ENCODE data around the gene SULT6B1. TPM values are rescaled to one million over a fixed set of nuclear protein-coding genes. Genes with fewer than 3 reads are reported as not detected.

SULT6B1 gene
- not detected for total RNA-seq

- Histone ChIP-seq H3K27ac (no peak within 1 kb of the TSS), H3K9me3 (no peaks in the 10 kb centered on the region), H3K4me3 (no peak within 1 kb of the TSS), H3K4me1 (no peaks in the 10 kb centered on the region), H3K27me3 (no peaks in the 10 kb centered on the region), H3K36me3 (no peaks in the 10 kb centered on the region)
- TF ChIP-seq CTCF (IDR thresholded peaks at IDR 0.05), result no peak
- no peak for DNase-seq (ENCODE audit: low spot score)
Observed at GRCh38 chr2:37188570-37188969, at the start of gene SULT6B1. TSS of gene SULT6B1 (minus strand) at chr2:37188670. CDS start at chr2:37188640, 30 bp downstream.

- Histone ChIP-seq H3K27me3 (no peaks in the 10 kb centered on the region), H3K27ac (peak overlapping the region; percentile 88 to 93), H3K9me3 (no peaks in the 10 kb centered on the region), H3K4me3 (peak overlapping the region; percentile 75 to 86), H3K36me3 (peaks cover 14% of the 10 kb centered on the region), H3K4me1 (peaks cover 0 to 37% of the 10 kb centered on the region in 2 donors)
- TF ChIP-seq CTCF (IDR thresholded peaks at IDR 0.05), result no peak
- no peak for DNase-seq (ENCODE audit: low spot score)
Observed at GRCh38 chr2:37232131-37232933, 43.9 kb upstream of the SULT6B1 start.

- DNase-seq (ENCODE audit: low spot score), result peak; percentile 95
- Histone ChIP-seq H3K4me1 (peaks cover 0 to 37% of the 10 kb centered on the region in 2 donors), H3K36me3 (peaks cover 14% of the 10 kb centered on the region)
Observed at GRCh38 chr2:37231241-37232130, 43.0 kb upstream of the SULT6B1 start, which contains the start of the genes CEBPZ and NDUFAF7. TSS of gene CEBPZ (minus strand) at chr2:37231596. CDS start at chr2:37231567, 29 bp downstream. TSS of gene NDUFAF7 (plus strand) at chr2:37231658. CDS start at chr2:37231706, 48 bp downstream.

GRCh38 chr2:37230581-37230980 is 42.1 kb upstream of the SULT6B1 start:
- DNase-seq (ENCODE audit: low spot score), result no peak
- peaks cover 14% of the 10 kb centered on the region for H3K36me3 ChIP-seq
- peak overlapping the region; percentile 88 to 93 for H3K27ac ChIP-seq
- H3K4me1 ChIP-seq, result peaks cover 0 to 37% of the 10 kb centered on the region in 2 donors
- H3K4me3 ChIP-seq, result peak overlapping the region; percentile 75 to 86
- H3K27me3 ChIP-seq, result no peaks in the 10 kb centered on the region
- H3K9me3 ChIP-seq, result no peaks in the 10 kb centered on the region
- no peak for TF ChIP-seq CTCF (IDR thresholded peaks at IDR 0.05)

More at GRCh38 chr2:37231241-37232130, 43.0 kb upstream of the SULT6B1 start, which contains the start of the genes CEBPZ and NDUFAF7:
- Histone ChIP-seq H3K27ac (peak within 1 kb of the TSS; percentile 88 to 93), H3K4me3 (peak within 1 kb of the TSS; percentile 75 to 86), H3K9me3 (no peaks in the 10 kb centered on the region), H3K27me3 (no peaks in the 10 kb centered on the region)
- TF ChIP-seq CTCF (IDR thresholded peaks at IDR 0.05), result no peak

- no peak for DNase-seq (ENCODE audit: low spot score)
- no peak overlapping the region for H3K4me3 ChIP-seq
- no peak overlapping the region for H3K27ac ChIP-seq
- peaks cover 0 to 33% of the 10 kb centered on the region in 2 donors for H3K4me1 ChIP-seq
- H3K9me3 ChIP-seq, result no peaks in the 10 kb centered on the region
- no peaks in the 10 kb centered on the region for H3K27me3 ChIP-seq
- no peak for TF ChIP-seq CTCF (IDR thresholded peaks at IDR 0.05)
- peaks cover 14% of the 10 kb centered on the region for H3K36me3 ChIP-seq
Observed at GRCh38 chr2:37228788-37229187, 40.3 kb upstream of the SULT6B1 start.

Data from right atrium auricular region (tissue), 2 donors.